SIG-M5 (cell line): ENCODE measurements around the gene DCST1.
A peak's percentile ranks its signal among the peaks of the same experiment; 100 is the strongest.
"Not testable (repeated sequence)": the region's sequence is repeated elsewhere in the genome, so short reads cannot be mapped to it uniquely, and the experiment has no call there.

Experiments
- DNase-seq: peaks from one replicate; lab custom pipeline; 2025; lab: John Stamatoyannopoulos, UW

DCST1 gene, protein sequence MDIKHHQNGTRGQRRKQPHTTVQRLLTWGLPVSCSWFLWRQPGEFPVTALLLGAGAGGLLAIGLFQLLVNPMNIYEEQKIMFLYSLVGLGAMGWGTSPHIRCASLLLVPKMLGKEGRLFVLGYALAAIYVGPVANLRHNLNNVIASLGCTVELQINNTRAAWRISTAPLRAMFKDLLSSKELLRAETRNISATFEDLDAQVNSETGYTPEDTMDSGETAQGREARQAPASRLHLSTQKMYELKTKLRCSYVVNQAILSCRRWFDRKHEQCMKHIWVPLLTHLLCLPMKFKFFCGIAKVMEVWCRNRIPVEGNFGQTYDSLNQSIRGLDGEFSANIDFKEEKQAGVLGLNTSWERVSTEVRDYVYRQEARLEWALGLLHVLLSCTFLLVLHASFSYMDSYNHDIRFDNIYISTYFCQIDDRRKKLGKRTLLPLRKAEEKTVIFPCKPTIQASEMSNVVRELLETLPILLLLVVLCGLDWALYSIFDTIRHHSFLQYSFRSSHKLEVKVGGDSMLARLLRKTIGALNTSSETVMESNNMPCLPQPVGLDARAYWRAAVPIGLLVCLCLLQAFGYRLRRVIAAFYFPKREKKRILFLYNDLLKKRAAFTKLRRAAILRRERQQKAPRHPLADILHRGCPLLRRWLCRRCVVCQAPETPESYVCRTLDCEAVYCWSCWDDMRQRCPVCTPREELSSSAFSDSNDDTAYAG

DNA sequence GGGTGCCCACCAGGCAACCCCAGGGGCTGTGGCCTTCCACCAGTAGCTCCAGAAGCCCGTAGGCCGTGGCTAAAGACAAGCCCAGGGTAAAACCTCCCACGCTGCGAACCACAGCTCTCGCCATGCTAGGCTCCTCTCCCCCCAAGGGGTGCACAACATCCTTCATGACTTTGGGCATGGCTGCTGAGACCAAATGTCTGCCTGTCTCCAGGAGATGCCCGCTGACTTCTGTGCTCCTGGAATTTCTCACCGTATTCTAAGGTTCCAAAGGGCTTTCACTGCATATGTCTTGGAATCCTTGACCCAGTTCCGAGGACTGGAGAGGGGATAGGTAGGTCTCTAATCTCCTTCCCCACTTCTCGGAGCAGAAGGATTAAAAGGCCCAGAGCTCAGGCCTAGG, at the start of gene DCST1, which contains the start of gene DCST2:
Gene DCST1 (plus strand): TSS at position 301 of the 400 bp plus-strand sequence. CDS start 213 bp downstream, outside the sequence.
Gene DCST2 (minus strand): TSS at position 258 of the 400 bp plus-strand sequence. CDS start 80 bp downstream, at position 178.
- no peak for DNase-seq

DNA sequence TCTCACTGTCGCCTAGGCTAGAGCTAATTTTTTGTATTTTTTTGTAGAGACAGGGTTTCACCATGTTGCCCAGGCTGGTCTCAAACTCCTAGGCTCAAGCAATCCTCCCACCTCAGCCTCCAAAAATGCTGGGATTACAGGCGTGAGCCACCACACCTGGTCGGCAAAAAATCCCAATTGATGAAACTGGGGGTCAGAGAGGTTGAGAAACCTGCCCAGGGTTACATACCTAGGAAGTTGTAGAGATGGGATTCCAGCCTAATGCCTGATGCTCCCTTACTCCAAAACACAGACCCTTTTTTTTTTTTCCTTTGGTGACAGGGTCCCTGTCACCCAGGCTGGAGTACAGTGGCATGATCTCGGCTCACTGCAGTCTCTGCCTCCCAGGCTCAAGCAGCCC, 46.9 kb upstream of the DCST1 start:
- DNase-seq = not testable (repeated sequence)

DNA sequence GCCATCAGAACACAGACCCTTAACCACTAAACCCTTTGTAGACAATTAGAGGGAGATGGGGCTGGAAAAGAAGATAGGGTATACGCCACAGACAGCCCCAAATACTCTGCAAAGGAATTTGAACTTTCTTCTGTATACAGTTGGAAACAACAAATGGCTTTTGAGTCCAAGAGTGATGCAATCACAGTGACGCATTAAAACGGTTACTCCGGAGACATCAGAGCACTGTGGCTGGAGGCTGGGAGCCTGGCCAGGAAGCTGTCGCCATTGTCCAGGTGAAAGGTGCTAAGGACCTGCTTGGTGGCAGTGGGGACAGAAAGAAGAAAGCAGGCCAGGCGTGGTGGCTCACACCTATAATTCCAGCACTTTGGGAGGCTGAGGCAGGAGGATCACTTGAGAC, 46.3 kb upstream of the DCST1 start:
- DNase-seq = no peak

DNA sequence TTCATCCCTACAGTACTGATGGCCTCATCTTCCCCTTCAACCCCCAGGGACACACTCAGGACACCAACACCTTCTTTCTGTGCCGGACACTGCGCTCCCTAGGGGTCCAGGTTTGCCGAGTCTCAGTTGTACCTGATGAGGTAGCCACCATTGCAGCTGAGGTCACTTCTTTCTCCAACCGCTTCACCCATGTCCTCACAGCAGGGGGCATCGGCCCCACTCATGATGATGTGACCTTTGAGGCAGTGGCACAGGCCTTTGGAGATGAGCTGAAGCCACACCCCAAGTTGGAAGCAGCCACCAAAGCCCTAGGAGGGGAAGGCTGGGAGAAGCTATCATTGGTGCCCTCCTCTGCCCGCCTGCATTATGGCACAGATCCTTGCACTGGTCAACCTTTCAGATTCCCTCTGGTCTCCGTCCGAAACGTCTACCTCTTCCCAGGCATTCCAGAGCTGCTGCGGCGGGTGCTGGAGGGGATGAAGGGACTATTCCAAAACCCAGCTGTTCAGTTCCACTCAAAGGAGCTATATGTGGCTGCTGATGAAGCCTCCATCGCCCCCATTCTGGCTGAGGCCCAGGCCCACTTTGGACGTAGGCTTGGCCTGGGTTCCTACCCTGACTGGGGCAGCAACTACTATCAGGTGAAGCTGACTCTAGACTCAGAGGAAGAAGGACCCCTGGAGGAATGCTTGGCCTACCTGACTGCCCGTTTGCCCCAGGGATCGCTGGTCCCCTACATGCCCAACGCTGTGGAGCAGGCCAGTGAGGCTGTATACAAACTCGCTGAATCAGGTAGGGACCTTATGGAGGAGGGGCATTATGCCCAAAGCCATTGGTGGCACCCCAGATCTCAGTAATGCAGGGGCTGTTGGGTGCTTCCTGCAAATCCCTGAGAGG, 45.3 kb upstream of the DCST1 start:
- no peak for DNase-seq

DNA sequence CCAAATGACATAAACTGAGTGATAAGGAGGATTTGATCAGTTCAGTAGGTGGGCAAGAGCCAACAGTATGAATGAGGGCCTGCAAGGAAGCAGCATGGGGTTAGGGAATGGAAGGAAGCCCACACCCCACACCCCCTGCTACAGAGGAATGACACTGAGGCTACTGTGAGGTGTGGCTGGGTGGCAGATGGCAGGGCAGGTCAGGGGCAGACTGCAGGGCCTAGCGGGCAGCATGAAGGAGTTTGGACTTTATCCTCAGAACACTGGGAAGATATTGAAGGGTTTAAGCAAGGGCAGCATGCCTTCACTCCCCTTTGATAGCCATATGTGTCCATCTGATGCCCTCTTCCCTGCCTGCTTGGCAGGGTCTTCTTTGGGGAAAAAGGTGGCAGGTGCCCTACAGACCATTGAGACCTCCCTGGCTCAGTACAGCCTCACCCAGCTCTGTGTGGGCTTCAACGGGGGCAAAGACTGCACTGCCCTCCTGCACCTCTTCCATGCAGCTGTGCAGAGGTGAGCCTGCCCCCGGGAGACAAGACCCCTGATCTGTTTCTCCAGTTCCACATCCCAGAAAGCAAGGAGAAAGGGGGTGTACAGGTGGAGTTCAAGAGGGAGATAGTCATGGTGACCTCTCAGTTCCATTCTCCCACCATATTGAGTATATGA, 44.3 kb upstream of the DCST1 start:
- DNase-seq = no peak

DNA sequence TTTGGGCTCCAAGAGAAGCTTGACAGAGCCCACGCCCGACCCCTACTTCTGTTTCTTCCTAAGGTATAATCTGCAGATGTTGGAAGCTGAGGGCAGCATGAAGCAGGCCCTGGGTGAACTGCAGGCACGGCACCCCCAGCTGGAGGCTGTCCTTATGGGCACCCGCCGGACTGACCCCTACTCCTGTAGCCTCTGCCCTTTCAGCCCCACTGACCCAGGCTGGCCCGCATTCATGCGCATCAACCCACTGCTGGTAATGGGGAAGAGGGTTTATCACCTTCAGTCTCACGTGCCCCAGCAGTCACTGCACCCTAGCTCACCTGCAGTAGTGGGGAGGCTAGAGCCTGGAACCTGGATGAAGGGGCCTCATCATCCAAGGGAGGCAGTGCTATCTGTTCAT, 43.3 kb upstream of the DCST1 start:
- DNase-seq = no peak

DNA sequence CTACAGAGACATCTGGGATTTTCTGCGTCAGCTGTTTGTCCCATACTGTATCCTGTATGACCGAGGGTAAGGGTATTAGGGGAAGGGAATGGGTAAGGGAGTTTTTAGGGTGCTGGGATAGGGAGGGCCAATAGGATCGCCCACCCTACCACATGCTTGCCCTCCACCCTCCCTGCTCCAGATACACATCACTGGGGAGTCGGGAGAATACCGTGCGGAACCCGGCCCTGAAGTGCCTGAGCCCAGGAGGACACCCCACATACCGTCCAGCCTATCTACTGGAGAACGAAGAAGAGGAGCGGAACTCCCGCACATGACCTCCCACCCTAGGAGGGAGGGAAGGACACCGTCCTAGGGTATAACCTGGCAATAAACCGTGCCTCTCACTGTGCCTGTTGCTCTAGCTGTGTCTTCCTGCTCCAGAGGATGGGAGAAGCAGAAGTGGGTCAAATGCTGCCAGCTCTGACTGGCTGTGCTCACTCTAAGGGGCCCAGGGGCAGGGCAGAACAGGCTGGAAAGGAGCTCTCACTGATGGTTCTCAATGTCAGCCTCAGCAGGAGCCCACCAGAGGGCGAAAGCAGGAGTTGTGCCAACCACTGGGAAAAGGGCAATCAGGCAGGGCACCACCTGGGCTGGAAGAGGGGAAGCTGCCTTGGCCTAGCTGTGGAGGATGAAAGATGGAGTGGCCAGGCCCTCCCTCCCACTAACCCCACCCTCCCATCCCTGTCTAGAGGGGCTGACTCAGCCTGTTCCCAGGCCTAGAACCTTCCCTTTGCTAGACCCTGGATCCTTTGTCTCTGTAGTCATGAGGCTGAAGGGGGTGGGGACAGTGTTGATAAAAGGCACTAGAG, 40.7 kb upstream of the DCST1 start:
- DNase-seq = no peak

DNA sequence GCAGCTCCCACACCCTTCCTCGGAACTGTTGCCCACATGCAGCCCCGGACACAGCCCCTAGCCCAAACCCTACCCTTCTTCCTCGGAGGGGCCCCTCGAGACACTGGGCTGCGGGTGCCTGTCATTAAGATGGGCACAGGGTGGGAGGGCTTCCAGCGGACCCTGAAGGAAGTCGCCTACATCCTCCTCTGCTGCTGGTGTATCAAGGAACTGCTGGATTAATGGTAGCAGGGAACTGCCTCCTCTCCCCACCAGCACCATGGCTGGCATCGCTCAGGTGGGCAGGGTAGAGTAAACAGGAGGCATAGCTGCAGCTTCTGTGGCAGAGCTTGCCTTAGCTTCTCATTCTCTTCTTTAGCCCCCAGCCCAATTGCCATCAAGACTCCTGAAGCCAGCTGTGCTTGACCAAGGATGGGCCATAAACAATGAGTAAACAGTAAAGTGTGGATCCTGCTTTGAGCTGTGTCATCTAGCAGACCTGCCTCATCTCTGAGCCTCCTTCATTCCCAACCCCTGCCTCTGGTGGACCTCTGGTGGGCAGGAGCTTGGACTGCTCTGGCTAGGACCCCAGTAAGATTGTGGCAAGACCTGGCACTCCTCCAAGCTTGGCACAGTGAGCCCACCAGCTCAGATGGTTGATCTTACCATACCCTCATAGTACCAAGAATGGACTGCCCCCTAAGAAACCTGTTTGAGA, 39.9 kb upstream of the DCST1 start, which contains the start of gene LENEP:
Gene LENEP (plus strand): TSS at position 15 of the 697 bp plus-strand sequence. CDS start 22 bp downstream, at position 37.
- DNase-seq = no peak

DNA sequence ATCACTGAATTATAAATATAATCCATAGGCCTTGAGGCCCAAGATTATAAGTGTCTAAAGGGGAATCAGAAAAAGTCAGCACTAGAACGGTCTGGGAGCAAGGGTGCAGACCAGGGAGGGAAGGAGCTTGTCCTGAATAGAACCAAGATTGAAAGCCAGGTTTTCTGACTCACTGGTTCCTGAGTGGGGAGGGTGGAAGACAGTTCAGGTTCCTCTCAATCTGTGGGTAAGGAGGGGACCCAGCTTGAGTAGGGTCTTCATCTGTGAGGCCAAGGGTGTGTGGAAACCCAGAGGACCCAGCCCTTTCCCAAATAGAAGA, 39.4 kb upstream of the DCST1 start:
- no peak for DNase-seq

DNA sequence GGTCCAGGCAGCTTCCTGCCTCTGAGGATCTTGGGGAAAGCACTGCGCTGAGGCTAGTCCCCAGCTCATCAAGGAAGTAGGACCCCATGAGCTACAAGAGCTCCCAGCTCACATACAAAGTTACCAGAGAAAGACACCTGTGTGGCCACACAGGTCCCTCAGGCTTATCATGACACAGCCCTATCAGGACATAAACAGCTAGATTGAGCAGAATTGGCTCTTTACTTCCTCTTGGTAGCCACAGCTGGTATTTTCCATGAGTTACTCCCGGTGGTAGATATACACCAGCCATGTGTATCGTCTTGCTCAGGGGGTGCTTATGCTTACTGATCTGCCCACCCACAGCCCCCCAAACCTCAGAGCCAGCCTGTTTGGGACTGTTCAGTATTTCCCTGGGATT, 39.0 kb upstream of the DCST1 start:
- no peak for DNase-seq

DNA sequence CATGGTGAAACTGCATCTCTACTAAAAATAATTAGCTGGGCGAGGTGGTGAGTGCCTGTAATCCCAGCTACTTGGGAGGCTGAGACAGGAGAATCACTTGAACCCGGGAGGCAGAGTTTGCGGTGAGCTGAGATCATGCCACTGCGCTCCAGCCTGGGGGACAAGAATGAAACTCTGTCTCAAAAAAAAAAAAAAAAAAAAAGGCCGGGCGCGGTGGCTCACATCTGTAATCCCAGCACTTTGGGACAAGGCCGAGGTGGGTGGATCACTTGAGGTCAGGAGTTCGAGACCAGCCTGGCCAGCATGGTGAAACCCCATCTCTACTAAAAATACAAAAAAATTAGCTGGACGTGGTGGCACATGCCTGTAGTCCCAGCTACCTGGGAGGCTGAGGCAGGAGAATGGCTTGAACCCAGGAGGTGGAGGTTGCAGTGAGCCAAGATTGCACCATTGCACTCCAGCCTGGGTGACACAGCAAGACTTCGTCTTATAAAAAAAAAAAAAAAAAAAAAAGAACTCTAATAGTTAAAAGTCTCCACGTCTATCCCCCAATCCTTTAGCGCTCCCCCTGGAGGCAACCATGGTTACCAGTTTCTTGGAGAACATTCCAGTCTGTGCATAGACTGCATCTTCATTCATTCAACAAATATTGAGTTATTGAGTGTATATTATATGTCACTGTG, 38.2 kb upstream of the DCST1 start:
- DNase-seq = peak; percentile 64

DNA sequence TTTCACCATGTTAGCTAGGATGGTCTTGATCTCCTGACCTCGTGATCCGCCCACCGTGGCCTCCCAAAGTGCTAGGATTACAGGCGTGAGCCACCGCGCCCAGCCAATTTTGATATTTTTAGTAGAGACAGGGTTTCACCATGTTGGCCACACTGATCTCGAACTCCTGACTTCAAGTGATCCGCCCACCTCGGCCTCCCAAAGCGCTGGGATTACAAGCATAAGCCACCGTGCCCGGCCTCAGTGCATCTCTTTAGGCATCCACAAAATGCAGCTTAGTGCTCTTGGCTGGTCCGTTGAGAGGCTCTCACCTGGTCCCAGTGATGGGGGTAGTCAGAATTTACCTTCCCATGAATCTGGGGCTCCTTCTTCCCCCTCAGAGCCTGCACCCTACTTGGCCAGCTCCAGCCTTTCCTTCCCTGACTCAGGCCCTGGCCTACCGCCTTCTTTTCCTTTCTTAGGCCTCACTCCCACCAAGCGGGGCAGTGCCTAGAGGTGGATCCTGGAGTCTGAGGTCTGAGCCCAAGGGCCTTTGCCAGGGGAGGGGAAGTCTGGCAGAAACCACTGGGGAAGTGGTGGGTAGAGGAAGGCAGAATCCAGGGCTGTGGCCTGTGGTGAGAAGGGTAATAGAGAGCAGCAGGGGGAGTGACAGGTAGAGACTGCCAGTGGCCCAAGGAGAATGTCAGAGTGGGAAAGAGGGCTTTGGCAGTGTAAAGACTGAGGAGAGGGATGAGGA, 36.5 kb upstream of the DCST1 start:
- no peak for DNase-seq

DNA sequence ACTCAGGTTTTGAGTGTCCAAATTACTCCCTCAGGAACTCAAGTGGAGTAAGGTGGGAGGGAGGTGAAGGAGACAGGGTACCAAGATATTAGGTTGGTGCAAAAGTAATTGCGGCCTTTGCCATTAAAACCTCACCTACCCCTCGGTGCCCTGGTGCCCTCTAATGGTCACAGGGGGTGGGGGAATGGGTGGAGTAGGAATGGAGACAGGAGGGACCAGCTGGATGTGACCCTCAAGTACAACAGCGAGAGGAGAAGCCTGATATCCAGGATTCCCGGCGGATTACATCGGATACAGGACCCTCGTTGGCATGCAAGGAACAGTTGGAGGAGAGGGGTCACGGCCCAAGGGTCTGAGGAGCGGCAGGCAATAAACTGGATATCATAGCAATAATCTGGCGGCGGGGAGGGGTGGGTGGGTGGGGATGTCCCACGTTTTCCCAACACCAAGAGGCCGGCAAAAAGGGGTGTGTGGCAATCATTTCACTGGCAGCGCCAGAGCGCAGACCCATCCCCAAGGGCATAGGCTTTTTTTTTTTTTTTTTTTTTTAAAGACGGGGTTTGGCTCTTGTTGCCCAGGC, 35.3 kb upstream of the DCST1 start:
- DNase-seq = no peak

DNA sequence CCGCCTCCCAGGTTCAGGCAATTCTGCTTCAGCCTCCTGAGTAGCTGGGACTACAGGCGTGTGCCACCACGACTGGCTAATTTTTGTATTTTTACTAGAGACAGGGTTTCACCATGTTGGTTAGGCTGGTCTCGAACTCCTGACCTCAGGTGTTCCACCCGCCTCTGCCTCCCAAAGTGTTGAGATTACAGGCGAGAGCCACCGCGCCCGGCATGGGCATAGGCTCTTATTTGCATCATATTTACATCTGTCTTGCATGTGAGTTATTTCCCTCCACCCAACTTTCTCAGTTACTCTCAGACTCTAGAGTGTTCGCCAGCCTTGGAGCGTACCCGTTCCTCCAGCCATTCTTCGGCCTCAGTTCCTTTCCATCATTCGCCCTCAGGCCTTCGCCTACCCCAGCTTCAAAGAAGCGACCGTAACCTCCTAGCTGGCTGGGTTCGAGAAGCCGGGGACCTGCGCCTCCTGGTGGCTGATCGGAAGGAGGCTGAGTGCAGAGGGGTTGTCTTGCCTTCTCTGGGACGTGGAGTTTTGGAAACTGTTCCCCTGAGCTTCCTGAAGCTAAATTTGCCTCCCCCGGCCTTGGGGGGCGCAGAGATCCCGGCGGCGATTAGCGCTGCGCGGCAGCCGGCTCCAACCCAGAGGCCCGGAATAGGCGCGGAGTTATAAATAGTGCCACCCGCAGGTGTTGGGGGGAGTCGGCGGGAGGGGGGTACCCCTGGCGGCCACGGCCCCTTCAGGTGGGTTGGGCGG, 34.6 kb upstream of the DCST1 start:
- DNase-seq = no peak

DNA sequence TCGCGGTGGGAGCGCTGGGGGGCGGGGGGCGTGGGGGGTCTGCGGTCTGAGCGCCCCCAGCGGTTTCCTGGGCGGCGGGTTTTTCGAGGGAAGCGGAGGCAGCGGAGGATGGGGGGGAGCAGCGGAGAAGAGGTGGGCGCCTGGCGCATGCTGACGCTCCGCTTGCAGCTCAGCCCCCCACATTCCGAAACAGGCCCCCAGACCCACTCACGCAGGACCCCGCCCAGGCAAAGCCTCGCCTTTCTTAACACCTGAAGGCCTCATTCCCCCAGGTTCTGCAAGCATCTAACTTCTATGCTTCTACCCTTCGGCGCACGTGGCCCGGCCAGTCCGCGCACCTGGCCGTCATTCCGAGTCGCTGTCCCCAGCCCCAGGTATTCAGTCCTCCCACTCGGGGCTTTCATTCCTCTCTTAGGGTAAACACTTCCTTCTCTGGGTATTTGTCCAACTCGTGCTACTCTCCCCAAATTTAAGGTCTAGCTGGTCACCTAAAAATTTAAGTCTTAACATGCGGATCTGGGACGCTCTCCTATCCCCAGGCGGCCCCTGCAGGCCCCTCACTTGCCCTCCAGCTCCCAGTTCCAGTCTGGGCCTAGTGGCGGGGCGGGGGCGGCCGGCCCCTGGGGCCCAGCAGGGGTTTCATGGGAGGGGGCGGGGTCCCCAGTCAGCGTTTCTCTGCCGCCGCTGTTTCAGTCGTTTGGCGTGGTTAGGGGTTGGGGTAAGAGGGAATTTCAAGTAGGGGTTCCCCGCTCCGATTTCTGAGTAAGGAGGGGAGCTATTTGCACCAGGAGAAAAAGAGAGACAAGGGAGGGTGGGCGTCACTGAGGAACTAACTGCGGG, 33.8 kb upstream of the DCST1 start:
- DNase-seq = no peak

DNA sequence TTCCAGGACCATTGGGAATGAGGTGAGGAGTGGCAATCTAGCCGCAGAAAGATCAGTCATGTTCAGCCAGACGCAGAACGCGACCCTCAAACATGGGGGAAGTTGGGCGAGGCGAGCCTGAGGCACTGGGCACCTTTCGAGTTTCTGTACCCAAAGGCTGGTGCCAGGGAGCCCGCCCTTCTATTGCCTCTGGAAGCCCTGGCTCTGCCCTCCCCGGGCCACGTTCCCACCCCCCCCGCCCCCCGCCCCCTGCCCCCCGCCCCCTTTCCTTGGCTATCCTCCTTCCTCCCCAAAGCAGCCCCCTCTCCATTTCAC, 33.3 kb upstream of the DCST1 start:
- DNase-seq = no peak
